Measurements from ENCODE around the gene CYTH2. TPM values are rescaled to one million over a fixed set of nuclear protein-coding genes. Genes with fewer than 3 reads are reported as not detected.

The CYTH2 gene
- total RNA-seq, 1 donor from 2014 or later, result 30.6 TPM

DNA sequence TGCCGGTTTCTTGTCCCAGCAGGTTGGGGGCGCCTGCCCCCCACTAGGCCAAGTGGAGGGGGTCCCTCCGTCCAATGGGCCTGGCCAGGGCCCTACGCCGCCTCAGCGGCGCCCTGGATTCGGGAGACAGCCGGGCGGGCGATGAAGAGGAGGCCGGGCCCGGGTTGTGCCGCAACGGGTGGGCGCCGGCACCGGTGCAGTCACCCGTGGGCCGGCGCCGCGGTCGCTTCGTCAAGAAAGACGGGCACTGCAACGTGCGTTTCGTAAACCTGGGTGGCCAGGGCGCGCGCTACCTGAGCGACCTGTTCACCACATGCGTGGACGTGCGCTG is 7.6 kb upstream of the CYTH2 start:
- intact Hi-C loops (cut with micrococcal nuclease), result no loop called here
- Mint-ChIP-seq H3K36me3 (ENCODE audit: low read depth) (peaks cover 15% of the 10 kb centered on the region), H3K9me3 (no peaks in the 10 kb centered on the region), H3K27me3 (no peaks in the 10 kb centered on the region), H3K4me3 (no peak overlapping the region), H3K4me1 (peaks cover 2% of the 10 kb centered on the region), H3K27ac (no peak overlapping the region)
- DNase-seq, result no peak

DNA sequence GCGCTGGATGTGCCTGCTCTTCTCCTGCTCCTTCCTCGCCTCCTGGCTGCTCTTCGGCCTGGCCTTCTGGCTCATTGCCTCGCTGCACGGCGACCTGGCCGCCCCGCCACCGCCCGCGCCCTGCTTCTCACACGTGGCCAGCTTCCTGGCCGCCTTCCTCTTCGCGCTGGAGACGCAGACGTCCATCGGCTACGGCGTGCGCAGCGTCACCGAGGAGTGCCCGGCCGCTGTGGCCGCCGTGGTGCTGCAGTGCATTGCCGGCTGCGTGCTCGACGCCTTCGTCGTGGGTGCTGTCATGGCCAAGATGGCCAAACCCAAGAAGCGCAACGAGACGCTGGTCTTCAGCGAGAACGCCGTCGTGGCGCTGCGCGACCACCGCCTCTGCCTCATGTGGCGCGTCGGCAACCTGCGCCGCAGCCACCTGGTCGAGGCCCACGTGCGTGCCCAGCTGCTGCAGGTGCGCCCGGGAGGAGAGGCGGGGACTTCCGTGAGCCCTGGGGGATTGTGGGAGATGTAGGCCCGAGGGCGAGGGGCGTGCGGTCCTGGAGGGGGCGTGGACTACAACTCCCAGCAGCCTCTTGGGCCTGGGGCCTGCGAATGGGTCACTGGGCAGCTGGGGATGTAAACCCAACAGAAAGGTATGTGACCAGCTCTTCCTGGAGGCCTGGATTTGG is 7.0 kb upstream of the CYTH2 start:
- no peaks in the 10 kb centered on the region for H3K27me3 Mint-ChIP-seq

DNA sequence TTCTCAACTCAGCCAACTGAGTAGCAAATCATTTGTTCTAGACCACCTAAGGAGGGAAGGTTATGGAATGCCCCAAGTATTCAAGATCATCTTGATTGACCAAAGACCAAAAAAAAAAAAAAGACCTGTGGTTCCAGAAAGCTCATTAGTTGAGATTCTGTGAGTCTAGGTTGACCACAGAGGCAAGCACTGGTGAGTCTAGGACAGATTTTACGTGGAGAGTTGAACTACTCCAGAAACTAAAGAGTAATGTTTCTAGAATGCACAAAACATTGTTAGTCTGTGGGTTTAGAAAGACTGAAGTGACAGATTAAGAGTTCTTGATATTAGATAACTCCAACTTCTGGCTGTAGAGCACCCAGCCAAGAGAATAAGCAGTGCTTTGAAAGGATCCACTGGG is 4.0 kb upstream of the CYTH2 start:
- Mint-ChIP-seq H3K27ac (no peak overlapping the region), H3K36me3 (ENCODE audit: low read depth) (peaks cover 6% of the 10 kb centered on the region), H3K27me3 (no peaks in the 10 kb centered on the region), H3K9me3 (no peaks in the 10 kb centered on the region), H3K4me1 (peaks cover 10% of the 10 kb centered on the region), H3K4me3 (no peak overlapping the region)
- intact Hi-C loops (cut with micrococcal nuclease), result loop anchor here (5.0 kb wide), 1 partner anchor 143 kb away; a partner anchor contains a TSS
- no peak for DNase-seq

More for the DNA sequence above, 7.0 kb upstream of the CYTH2 start:
- H3K9me3 Mint-ChIP-seq, result no peaks in the 10 kb centered on the region
- intact Hi-C loops (cut with micrococcal nuclease), result no loop called here
- no peak overlapping the region for H3K27ac Mint-ChIP-seq
- H3K4me3 Mint-ChIP-seq, result no peak overlapping the region
- DNase-seq, result no peak
- H3K36me3 Mint-ChIP-seq (ENCODE audit: low read depth), result peaks cover 12% of the 10 kb centered on the region
- H3K4me1 Mint-ChIP-seq, result peaks cover 2% of the 10 kb centered on the region

DNA sequence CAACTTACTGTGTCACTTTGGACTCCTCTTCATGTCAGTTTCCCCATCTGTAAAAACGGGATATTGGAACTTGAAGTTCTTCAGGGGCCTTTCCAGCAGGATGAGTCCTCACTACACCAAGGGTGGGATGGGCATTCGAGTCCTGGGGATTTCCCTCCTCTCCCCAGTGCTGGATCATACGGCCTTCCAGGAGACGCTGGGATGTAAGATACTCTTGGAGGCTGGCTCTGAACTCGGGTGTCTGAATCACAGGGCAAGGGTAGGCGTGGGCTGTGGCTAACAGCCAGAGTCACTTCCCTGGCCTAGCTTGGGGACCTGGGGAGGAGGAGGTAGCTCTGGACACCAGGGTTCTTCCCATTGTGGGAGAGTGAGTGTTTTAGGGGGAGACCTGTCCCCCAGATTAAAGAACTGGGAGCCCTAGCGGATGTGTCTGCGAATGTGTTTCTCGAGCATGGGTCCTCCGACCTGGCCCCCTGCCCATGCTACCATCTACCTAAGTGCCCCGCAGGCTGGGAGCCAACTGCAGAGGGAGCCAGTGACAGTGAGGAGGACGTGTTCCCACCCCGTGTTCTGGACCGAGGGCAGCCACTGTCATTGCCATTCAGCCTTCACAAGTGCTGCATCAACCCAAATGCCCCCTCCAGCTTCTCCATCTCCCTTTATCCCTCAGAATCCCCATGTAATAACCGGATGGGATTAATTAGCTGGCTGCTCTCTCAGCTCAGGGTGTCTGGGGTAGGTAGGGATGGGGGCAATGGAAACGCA is 2.4 kb upstream of the CYTH2 start:
- H3K27ac Mint-ChIP-seq, result no peak overlapping the region
- peak; percentile 57 for DNase-seq
- H3K4me1 Mint-ChIP-seq, result peaks cover 13% of the 10 kb centered on the region
- peaks cover 7% of the 10 kb centered on the region for H3K36me3 Mint-ChIP-seq (ENCODE audit: low read depth)
- intact Hi-C loops (cut with micrococcal nuclease), result loop anchor here (5.0 kb wide), 1 partner anchor 144 kb away; a partner anchor contains a TSS
- no peaks in the 10 kb centered on the region for H3K9me3 Mint-ChIP-seq
- H3K27me3 Mint-ChIP-seq, result no peaks in the 10 kb centered on the region
- no peak overlapping the region for H3K4me3 Mint-ChIP-seq

DNA sequence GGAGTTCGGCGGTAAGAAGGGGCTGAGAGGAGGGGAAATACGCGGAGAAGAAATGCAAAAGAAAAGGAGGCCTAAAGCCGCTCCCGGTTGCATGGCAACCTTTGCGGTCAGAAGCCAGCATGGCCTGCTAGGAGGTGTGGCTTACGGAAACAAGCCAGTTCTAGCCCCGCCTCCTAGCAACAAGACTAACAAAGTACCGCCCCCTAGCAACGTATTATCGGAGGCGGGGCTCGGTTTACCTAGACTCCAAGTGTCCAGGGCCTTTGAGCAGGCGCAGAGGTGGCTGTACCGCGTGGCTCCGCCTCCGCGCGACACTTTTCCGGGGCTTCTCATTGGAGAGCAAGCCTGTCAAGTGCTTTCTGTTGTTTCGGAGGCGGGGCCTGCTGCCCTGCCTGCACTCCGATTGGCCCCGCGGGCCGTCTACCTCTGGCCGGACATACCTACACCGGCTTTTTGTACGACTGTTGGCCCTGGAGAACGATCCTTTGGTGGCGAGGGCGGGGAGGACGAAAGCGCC is 339 bp upstream of the CYTH2 start:
- Mint-ChIP-seq H3K9me3 (no peaks in the 10 kb centered on the region), H3K27ac (peak overlapping the region; percentile 94), H3K4me1 (peaks cover 13% of the 10 kb centered on the region), H3K4me3 (peak overlapping the region; percentile 93), H3K36me3 (ENCODE audit: low read depth) (peaks cover 19% of the 10 kb centered on the region), H3K27me3 (no peaks in the 10 kb centered on the region)
- intact Hi-C loops (cut with micrococcal nuclease), result loop anchor here (1.0 to 5.0 kb wide), 4 partner anchors 23 to 147 kb away; partner anchors contain the start of gene KDELR1
- DNase-seq, result peak; percentile 100

DNA sequence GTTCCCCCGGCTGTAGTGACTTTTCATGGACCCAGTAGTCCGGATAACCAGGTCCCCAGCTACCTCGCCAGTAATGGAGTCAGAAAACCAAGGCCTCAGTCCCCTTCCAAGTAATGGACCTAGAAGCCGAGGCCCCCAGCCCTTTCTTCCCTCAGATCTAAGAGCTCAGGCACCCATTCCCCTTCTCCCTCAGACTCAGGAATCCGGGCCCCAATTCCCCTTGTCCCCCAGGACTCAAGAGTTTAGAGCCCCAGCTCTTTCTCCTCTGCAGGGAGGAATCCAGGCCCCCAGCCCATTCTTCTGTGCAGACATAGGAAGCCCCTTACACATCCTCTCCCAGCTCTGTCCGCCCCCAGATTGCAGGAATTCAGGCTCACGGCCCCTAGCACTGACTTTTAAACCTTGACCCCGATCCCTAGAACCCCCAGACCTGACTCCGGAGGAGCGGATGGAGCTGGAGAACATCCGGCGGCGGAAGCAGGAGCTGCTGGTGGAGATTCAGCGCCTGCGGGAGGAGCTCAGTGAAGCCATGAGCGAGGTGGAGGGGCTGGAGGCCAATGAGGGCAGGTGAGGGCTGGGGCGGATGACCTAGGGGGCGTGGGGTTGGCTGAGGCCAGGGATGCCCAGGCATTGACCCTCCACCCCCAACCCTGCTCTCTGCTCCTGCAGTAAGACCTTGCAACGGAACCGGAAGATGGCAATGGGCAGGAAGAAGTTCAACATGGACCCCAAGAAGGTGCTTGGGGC is 938 bp downstream of the CYTH2 start:
- intact Hi-C loops (cut with micrococcal nuclease), result loop anchor here (1.0 to 5.0 kb wide), 4 partner anchors 23 to 148 kb away; partner anchors contain the start of gene KDELR1
- no peaks in the 10 kb centered on the region for H3K27me3 Mint-ChIP-seq
- H3K27ac Mint-ChIP-seq, result peak overlapping the region; percentile 48
- peak overlapping the region; percentile 93 for H3K4me3 Mint-ChIP-seq
- peaks cover 14% of the 10 kb centered on the region for H3K4me1 Mint-ChIP-seq
- H3K9me3 Mint-ChIP-seq, result no peaks in the 10 kb centered on the region
- H3K36me3 Mint-ChIP-seq (ENCODE audit: low read depth), result peaks cover 25% of the 10 kb centered on the region
- no peak for DNase-seq

DNA sequence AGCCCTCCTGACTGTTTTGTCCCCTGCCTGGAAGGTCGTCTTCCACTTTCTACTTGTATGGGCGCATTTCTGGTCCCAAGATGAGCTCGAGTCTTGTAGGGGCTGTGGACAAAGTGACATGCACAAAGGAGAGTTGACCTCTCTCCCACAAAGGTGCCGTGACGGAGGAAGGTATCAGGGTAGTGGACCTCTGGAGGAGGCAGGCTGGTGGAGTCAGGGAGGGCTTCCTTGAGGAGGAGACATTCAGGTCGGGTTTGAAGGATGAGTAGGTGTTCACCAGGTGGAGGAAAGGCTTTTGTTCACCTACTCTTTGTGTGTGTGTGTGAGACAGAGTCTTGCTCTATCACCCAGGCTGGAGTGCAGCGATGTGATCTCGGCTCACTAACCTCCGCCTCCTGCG is 1.7 kb downstream of the CYTH2 start:
- Mint-ChIP-seq H3K27ac (no peak overlapping the region), H3K4me1 (peaks cover 13% of the 10 kb centered on the region), H3K9me3 (no peaks in the 10 kb centered on the region), H3K36me3 (ENCODE audit: low read depth) (peaks cover 31% of the 10 kb centered on the region), H3K4me3 (peak overlapping the region; percentile 22), H3K27me3 (no peaks in the 10 kb centered on the region)
- intact Hi-C loops (cut with micrococcal nuclease), result no loop called here
- DNase-seq, result no peak

DNA sequence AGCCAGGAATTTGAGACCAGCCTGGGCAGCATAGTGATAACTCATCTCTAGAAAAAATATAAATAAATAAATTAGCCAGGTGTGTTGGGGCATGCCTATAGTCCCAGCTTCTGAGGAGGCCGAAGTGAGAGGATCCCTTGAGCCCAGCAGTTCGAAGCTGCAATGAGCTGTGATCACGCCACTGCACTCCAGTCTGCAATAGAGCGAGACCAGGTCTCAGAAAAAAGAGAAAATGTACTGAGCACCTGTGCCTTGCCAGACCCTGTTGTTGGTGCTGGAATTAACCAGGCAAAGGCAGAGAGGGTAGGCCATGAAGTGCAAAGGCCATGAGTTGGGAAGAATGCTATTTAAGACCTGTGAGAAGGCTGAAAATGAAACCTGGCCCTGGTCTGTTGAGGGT is 2.7 kb downstream of the CYTH2 start:
- no peaks in the 10 kb centered on the region for H3K9me3 Mint-ChIP-seq
- H3K4me3 Mint-ChIP-seq, result no peak overlapping the region
- H3K27ac Mint-ChIP-seq, result no peak overlapping the region
- intact Hi-C loops (cut with micrococcal nuclease), result no loop called here
- peaks cover 34% of the 10 kb centered on the region for H3K36me3 Mint-ChIP-seq (ENCODE audit: low read depth)
- peaks cover 13% of the 10 kb centered on the region for H3K4me1 Mint-ChIP-seq
- DNase-seq, result no peak
- no peaks in the 10 kb centered on the region for H3K27me3 Mint-ChIP-seq

DNA sequence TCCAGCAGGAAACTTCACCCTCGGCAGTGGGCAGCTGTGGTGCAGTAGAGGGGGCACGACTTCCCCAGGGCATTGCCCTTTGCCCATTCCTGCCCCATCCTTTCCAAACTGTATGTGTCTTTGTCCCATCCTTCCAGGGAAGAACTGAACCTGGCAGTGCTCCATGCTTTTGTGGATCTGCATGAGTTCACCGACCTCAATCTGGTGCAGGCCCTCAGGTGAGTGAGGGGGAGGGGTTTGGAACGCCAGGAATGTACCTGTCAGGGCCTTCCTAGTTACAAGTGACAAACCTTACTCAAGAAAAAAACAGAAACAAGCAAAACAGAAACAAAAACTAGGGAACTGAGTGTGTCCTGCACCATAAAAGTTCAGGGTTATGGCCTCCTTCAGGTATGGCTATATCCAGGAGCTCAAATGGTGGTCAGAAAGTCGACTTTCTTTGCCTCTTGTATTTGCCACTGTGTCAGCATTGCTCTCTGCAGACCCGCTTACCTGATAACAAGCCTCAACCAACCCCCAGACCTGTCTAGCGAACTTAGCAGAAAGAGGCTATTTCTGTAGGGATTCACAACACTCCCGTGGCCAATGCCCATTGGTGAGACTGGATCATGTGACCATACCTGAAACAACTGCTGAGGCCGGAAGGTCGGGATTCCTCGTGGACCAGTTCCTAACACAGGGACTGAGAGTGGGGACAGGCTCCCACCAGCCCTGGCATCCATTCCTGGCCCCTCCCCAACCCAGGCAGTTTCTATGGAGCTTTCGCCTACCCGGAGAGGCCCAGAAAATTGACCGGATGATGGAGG is 4.2 kb downstream of the CYTH2 start:
- intact Hi-C loops (cut with micrococcal nuclease), result no loop called here
- peaks cover 7% of the 10 kb centered on the region for H3K4me1 Mint-ChIP-seq
- no peak overlapping the region for H3K27ac Mint-ChIP-seq
- H3K36me3 Mint-ChIP-seq (ENCODE audit: low read depth), result peaks cover 34% of the 10 kb centered on the region
- no peaks in the 10 kb centered on the region for H3K9me3 Mint-ChIP-seq
- no peak for DNase-seq
- H3K27me3 Mint-ChIP-seq, result no peaks in the 10 kb centered on the region
- H3K4me3 Mint-ChIP-seq, result no peak overlapping the region

DNA sequence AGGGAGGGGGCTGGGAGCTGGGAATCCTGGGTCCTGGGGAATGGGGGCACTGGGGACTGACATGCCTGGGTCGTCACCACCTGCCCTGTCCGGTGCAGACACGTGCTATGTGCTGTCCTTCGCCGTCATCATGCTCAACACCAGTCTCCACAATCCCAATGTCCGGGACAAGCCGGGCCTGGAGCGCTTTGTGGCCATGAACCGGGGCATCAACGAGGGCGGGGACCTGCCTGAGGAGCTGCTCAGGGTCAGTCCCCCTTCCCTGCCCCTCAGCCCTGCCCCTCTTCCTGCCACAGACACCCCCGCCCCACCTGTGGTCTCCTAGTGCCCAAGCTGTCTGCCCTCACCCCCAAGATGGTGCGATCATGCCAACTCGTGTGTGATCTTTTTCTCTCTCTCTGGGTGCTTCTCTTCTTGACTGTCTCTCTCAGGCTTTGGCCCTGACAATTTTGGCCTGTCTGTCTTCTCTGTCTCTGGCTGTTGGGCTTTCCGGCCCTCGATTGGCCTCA is 5.0 kb downstream of the CYTH2 start:
- Mint-ChIP-seq H3K27ac (no peak overlapping the region), H3K9me3 (no peaks in the 10 kb centered on the region), H3K36me3 (ENCODE audit: low read depth) (peaks cover 34% of the 10 kb centered on the region), H3K4me3 (no peak overlapping the region), H3K27me3 (no peaks in the 10 kb centered on the region), H3K4me1 (peaks cover 4% of the 10 kb centered on the region)
- no peak for DNase-seq
- intact Hi-C loops (cut with micrococcal nuclease), result no loop called here

DNA sequence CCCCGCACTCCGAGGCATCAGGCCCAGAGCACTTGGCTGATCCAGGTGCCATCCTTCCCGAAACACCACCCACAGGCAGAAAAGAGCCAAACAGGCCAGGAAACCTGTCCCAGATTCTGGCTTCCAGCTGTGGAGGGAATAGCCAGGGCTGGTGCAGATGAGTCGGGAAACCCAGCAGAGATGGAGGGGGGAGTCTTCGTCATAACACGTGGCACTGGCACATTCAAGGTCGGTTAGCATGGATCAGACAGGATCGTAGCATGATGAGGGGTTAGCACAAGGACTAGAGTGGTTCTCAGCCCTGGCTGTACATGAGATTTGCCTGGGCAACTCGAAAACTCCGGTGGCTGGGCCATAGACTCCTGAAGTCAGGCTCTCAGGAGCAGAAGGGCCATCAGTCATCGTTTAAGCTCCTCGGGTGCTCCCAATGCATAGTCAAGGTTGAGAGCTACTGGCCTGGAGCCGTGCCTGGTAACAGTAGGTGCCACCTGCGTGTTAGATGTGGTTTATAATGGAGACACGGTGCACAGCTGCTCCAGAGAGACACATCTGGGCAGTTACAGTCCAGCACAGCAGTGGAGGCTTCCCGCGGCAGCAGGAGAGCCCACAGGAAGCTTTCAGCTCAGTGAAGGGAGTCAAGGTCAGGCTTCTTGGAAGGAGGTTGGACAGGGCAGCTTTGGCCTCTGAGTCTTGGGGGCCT is 6.3 kb downstream of the CYTH2 start:
- Mint-ChIP-seq H3K4me3 (no peak overlapping the region), H3K36me3 (ENCODE audit: low read depth) (peaks cover 36% of the 10 kb centered on the region), H3K27ac (peak overlapping the region; percentile 56), H3K27me3 (no peaks in the 10 kb centered on the region), H3K4me1 (peaks cover 8% of the 10 kb centered on the region), H3K9me3 (no peaks in the 10 kb centered on the region)
- DNase-seq, result no peak
- intact Hi-C loops (cut with micrococcal nuclease), result no loop called here

DNA sequence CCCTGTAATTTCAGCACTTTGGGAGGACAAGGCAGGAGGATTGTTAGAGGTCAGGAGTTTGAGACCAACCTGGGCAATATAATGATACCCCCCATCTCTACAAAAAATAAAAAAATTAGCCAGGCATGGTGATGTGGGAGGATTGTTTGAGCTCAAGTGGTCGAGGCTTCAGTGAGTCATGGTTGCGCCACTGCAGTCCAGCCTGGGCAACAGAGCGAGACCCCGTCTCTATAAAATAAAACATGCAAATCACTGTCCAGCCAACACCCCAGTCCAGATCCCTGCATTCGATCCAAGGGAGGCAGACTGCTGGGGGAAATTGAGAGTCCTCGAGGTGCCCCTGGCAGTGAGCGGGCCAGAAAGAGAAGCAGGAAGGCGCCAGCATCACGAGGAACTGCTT is 7.0 kb downstream of the CYTH2 start:
- no peak for DNase-seq
- Mint-ChIP-seq H3K4me3 (no peak overlapping the region), H3K27me3 (no peaks in the 10 kb centered on the region), H3K9me3 (no peaks in the 10 kb centered on the region), H3K4me1 (peaks cover 12% of the 10 kb centered on the region), H3K36me3 (ENCODE audit: low read depth) (peaks cover 34% of the 10 kb centered on the region), H3K27ac (peak overlapping the region; percentile 56)
- intact Hi-C loops (cut with micrococcal nuclease), result no loop called here
